Loucy (cell line): ENCODE data around the gene SPOCK1.

Experiments used
- H2AFZ ChIP-seq: fragments of 200-600 bp; sonication (generic); 2 replicates; pipeline ENCODE4 v1.6.0; 2016; ENCODE audit warnings: antibody characterized with exemption, mild to moderate bottlenecking, low read length, moderate library complexity
- H3F3A ChIP-seq: fragments of 200-600 bp; 2 replicates; pipeline ENCODE4 v1.6.0; 2016; ENCODE audit warnings: antibody characterized with exemption, low read depth, mild to moderate bottlenecking
- H3K27me3 ChIP-seq: fragments of 200-600 bp; sonication (generic); 2 replicates; pipeline ENCODE4 v1.6.1; 2014; ENCODE audit warnings: low read length, mild to moderate bottlenecking; ENCODE audit not compliant: insufficient read depth, poor library complexity, severe bottlenecking
- H3K36me3 ChIP-seq: fragments of 200-600 bp; sonication (generic); 2 replicates; pipeline ENCODE4 v1.6.1; 2016; ENCODE audit warnings: low read length; ENCODE audit not compliant: insufficient read depth
- H3K4me1 ChIP-seq: fragments of 200-600 bp; sonication (generic); 2 replicates; pipeline ENCODE4 v1.5.1; 2014; ENCODE audit warnings: low read length, mild to moderate bottlenecking; ENCODE audit not compliant: insufficient read depth, poor library complexity, severe bottlenecking
- H3K4me2 ChIP-seq: fragments of 200-600 bp; sonication (generic); 2 replicates; pipeline ENCODE4 v1.6.0; 2014; ENCODE audit warnings: antibody characterized with exemption, low read length, low read depth, mild to moderate bottlenecking; ENCODE audit not compliant: poor library complexity, severe bottlenecking
- H3K4me3 ChIP-seq: fragments of 200-600 bp; sonication (generic); 2 replicates; pipeline ENCODE4 v1.5.1; 2014; ENCODE audit warnings: low read length, mild to moderate bottlenecking, mixed read lengths; ENCODE audit not compliant: poor library complexity, severe bottlenecking
- H3K79me2 ChIP-seq: fragments of 200-600 bp; sonication (generic); 2 replicates; pipeline ENCODE4 v1.6.1; 2014; ENCODE audit warnings: low read length; ENCODE audit not compliant: insufficient read depth
- H3K9ac ChIP-seq: fragments of 200-600 bp; sonication (generic); 2 replicates; pipeline ENCODE4 v1.6.0; 2014; ENCODE audit warnings: mild to moderate bottlenecking, low read depth, low read length, moderate library complexity; ENCODE audit not compliant: poor library complexity, severe bottlenecking
- H3K9me2 ChIP-seq: fragments of 200-600 bp; sonication (generic); replicated peaks from 2 replicates; pipeline ENCODE4 v1.6.1; 2016; ENCODE audit warnings: low read depth, low read length, mixed read lengths
- H3K9me3 ChIP-seq: fragments of 200-600 bp; sonication (generic); 2 replicates; pipeline ENCODE4 v1.6.1; 2014; ENCODE audit warnings: mild to moderate bottlenecking, antibody characterized with exemption, low read length, low read depth; ENCODE audit not compliant: insufficient read depth
- H4K20me1 ChIP-seq: fragments of 200-600 bp; sonication (generic); 2 replicates; pipeline ENCODE4 v1.6.0; 2014; ENCODE audit warnings: antibody characterized with exemption, low read length, mild to moderate bottlenecking; ENCODE audit not compliant: insufficient read depth, poor library complexity, severe bottlenecking
- CTCF ChIP-seq: fragments of 200-600 bp; sonication (generic); conservative IDR thresholded peaks from 2 replicates; pipeline ENCODE4 v1.5.1; 2014; ENCODE audit warnings: mild to moderate bottlenecking, antibody characterized with exemption, low read length
- EZH2phosphoT487 ChIP-seq: fragments of 200-600 bp; IDR thresholded peaks from 2 replicates; pipeline ENCODE4 v1.6.1; 2018; ENCODE audit warnings: antibody characterized with exemption, mild to moderate bottlenecking, moderate library complexity, borderline replicate concordance

Gene SPOCK1

GRCh38 chr5:137328463-137328862 lies 170.7 kb downstream of the SPOCK1 start:
- H3K9me2 ChIP-seq, result no peaks in the 10 kb centered on the region
- no peaks in the 10 kb centered on the region for H3K4me1 ChIP-seq
- no peaks in the 10 kb centered on the region for H3K79me2 ChIP-seq
- no peaks in the 10 kb centered on the region for H3F3A ChIP-seq
- no peaks in the 10 kb centered on the region for H3K36me3 ChIP-seq
- no peak overlapping the region for H3K4me2 ChIP-seq
- no peaks in the 10 kb centered on the region for H3K9me3 ChIP-seq
- no peak overlapping the region for H3K4me3 ChIP-seq
- no peaks in the 10 kb centered on the region for H3K27me3 ChIP-seq
- no peak overlapping the region for H2AFZ ChIP-seq
- H4K20me1 ChIP-seq, result no peaks in the 10 kb centered on the region
- TF ChIP-seq EZH2phosphoT487 (no peak), CTCF (no peak)
- no peak overlapping the region for H3K9ac ChIP-seq

- Histone ChIP-seq H3K79me2 (no peaks in the 10 kb centered on the region), H3K36me3 (no peaks in the 10 kb centered on the region), H4K20me1 (no peaks in the 10 kb centered on the region), H3K9me2 (no peaks in the 10 kb centered on the region), H3K9me3 (no peaks in the 10 kb centered on the region), H3K4me3 (no peak overlapping the region), H2AFZ (no peak overlapping the region), H3K27me3 (no peaks in the 10 kb centered on the region), H3K4me2 (no peak overlapping the region), H3K4me1 (no peaks in the 10 kb centered on the region), H3F3A (no peaks in the 10 kb centered on the region), H3K9ac (no peak overlapping the region)
- no peak for TF ChIP-seq EZH2phosphoT487
- TF ChIP-seq CTCF, result no peak
Measured at GRCh38 chr5:137325721-137326120, 173.4 kb downstream of the SPOCK1 start.

GRCh38 chr5:137320056-137321045 lies 178.8 kb downstream of the SPOCK1 start:
- Histone ChIP-seq H3K4me1 (no peaks in the 10 kb centered on the region), H3K9me2 (no peaks in the 10 kb centered on the region), H3K36me3 (no peaks in the 10 kb centered on the region), H3K4me3 (no peak overlapping the region), H3F3A (no peaks in the 10 kb centered on the region), H2AFZ (no peak overlapping the region), H3K9me3 (no peaks in the 10 kb centered on the region), H3K27me3 (no peaks in the 10 kb centered on the region), H4K20me1 (no peaks in the 10 kb centered on the region), H3K4me2 (no peak overlapping the region), H3K9ac (no peak overlapping the region), H3K79me2 (no peaks in the 10 kb centered on the region)
- no peak for TF ChIP-seq EZH2phosphoT487
- peak; percentile 85 for TF ChIP-seq CTCF
